HepG2 (cell line): ENCODE data around the gene VWA5B1. TPM values are rescaled to one million over a fixed set of nuclear protein-coding genes. Genes with fewer than 3 reads are reported as not detected.

Experiments
- ATF5 ChIP-seq: sonication (generic); formaldehyde crosslinking; IDR thresholded peaks from 2 replicates; pipeline ENCODE4 v1.4.0; 2020; ENCODE audit warnings: mild to moderate bottlenecking, low read depth, missing genetic modification reagents
- HOXA7 ChIP-seq: sonication (generic); formaldehyde crosslinking; IDR thresholded peaks from 2 replicates; pipeline ENCODE4 v1.8.1; 2022; ENCODE audit warnings: mild to moderate bottlenecking, missing genetic modification reagents, moderate library complexity
- PAXIP1 ChIP-seq: sonication (generic); formaldehyde crosslinking; conservative IDR thresholded peaks from 2 replicates; pipeline ENCODE4 v1.4.0; 2020; ENCODE audit warnings: mild to moderate bottlenecking, missing genetic modification reagents, moderate library complexity
- SMC3 ChIP-seq: IDR thresholded peaks from 2 replicates; pipeline ENCODE4 v1.6.1; 2011; ENCODE audit warnings: low read length, improper control_type of control experiment
- TEAD3 ChIP-seq: optimal IDR thresholded peaks from 2 replicates; pipeline ENCODE3; 2016; ENCODE audit warnings: borderline replicate concordance
- ZNF3 ChIP-seq: IDR thresholded peaks from 2 replicates; pipeline ENCODE4 v1.7.0; 2017; ENCODE audit warnings: inconsistent platforms
- ZNF503 ChIP-seq: sonication (generic); formaldehyde crosslinking; IDR thresholded peaks from 2 replicates; pipeline ENCODE4 v1.4.0; 2020; ENCODE audit warnings: missing genetic modification reagents
- ZNF552 ChIP-seq: sonication (generic); formaldehyde crosslinking; IDR thresholded peaks from 2 replicates; pipeline ENCODE4 v1.9.0; 2022; ENCODE audit warnings: missing genetic modification reagents, mild to moderate bottlenecking, borderline replicate concordance
- polyA plus RNA-seq, 8 experiments: library from polyadenylated mRNA; depleted of rRNA in 3 of 8; stranded (reverse) in 7 of 8; unstranded in 1 of 8; fragments of >200 nt; fragmentation: Illumina TruSeq in 4 of 8; extraction: Trizol in 4 of 8; gene quantifications; 2 replicates each; pipeline versions ENCODE4 v1.2.1 to v1.2.3, GENCODE V29; 2011 to 2016; ENCODE audit warnings: low read depth in 4 of 8, missing spikeins in 1 of 8, mixed read lengths in 1 of 8; ENCODE audit not compliant: insufficient read depth in 1 of 8
- total RNA-seq, 5 experiments: library from RNA; depleted of rRNA; stranded (reverse); fragments of >200 nt; fragmentation: Illumina TruSeq; extraction: Trizol; gene quantifications; 2 replicates each; pipeline ENCODE4 v1.2.3, GENCODE V29; 2016; ENCODE audit warnings: low read depth in 1 of 5

The VWA5B1 gene
- total and polyA plus RNA-seq, 2 of the 13 experiments (the other 11 are each of a cell fraction or from before 2014, with no cell fraction given) = not detected

- TF ChIP-seq ZNF552 (CRISPR knock-in tag) (no peak), ZNF503 (no peak), PAXIP1 (CRISPR knock-in tag) (no peak), TEAD3 (no peak), HOXA7 (no peak), ATF5 (CRISPR knock-in tag) (no peak), SMC3 (no peak), ZNF3 (CRISPR knock-in tag) (no peak)
These were observed 63.9 kb downstream of the VWA5B1 start (continued) for GRCh38 chr1:20354610-20355009.
